ENCODE measurements around the gene FER1L5. TPM values are rescaled to one million over a fixed set of nuclear protein-coding genes. Genes with fewer than 3 reads are reported as not detected.

The FER1L5 gene
- total and polyA plus RNA-seq, 9 of the 15 experiments (the other 6 are each of a cell fraction or from before 2014, with no cell fraction given), result 0.01 TPM; not detected in 6

DNA sequence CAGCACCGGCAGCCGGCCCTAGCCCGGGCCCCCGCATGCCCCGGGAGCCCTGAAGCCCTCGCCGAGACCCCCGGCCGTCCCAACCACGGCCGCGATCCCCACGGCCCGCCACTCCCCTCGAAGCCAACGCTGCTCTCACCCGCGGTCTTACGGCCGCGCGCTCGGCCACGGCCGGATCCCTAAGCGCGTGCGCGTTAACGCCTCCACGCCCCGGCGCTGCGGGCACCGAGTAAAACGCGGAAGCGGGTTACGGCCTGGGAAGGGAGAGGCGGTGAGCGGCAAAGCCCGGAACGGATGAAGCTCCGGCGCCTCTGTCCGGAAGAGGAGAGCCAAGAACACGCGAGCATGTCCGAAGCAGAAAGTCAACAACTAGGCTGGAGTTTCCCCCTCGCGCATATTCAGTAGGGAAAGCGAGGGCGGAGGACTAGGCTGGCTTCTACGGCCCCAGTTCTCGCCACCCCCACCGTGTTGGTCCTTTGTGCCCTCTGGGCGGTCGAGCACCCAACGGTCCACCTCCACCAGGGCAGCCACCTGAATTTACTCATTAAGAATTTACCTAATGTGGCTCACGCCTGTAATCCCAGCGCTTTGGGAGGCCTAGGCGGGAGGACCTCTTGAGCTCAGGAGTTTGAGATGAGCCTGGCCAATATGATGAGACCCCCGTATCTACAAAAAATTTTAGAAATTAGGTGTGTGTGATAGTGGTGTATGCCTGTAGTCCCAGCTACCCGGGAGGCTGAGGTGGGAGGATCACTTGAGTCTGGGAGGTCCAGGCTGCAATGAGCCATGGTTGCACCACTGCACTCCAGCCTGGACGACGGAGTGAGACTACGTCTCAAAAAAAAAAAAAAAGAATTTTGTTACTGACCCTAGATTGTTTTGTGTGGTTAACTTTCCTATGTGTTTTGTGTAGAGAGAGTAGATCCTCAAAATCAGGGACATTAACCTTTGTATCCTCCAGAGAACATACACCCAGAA is 4.1 kb upstream of the FER1L5 start, which contains the start of gene KANSL3 (continued):
- TF ChIP-seq, protein P1, sequence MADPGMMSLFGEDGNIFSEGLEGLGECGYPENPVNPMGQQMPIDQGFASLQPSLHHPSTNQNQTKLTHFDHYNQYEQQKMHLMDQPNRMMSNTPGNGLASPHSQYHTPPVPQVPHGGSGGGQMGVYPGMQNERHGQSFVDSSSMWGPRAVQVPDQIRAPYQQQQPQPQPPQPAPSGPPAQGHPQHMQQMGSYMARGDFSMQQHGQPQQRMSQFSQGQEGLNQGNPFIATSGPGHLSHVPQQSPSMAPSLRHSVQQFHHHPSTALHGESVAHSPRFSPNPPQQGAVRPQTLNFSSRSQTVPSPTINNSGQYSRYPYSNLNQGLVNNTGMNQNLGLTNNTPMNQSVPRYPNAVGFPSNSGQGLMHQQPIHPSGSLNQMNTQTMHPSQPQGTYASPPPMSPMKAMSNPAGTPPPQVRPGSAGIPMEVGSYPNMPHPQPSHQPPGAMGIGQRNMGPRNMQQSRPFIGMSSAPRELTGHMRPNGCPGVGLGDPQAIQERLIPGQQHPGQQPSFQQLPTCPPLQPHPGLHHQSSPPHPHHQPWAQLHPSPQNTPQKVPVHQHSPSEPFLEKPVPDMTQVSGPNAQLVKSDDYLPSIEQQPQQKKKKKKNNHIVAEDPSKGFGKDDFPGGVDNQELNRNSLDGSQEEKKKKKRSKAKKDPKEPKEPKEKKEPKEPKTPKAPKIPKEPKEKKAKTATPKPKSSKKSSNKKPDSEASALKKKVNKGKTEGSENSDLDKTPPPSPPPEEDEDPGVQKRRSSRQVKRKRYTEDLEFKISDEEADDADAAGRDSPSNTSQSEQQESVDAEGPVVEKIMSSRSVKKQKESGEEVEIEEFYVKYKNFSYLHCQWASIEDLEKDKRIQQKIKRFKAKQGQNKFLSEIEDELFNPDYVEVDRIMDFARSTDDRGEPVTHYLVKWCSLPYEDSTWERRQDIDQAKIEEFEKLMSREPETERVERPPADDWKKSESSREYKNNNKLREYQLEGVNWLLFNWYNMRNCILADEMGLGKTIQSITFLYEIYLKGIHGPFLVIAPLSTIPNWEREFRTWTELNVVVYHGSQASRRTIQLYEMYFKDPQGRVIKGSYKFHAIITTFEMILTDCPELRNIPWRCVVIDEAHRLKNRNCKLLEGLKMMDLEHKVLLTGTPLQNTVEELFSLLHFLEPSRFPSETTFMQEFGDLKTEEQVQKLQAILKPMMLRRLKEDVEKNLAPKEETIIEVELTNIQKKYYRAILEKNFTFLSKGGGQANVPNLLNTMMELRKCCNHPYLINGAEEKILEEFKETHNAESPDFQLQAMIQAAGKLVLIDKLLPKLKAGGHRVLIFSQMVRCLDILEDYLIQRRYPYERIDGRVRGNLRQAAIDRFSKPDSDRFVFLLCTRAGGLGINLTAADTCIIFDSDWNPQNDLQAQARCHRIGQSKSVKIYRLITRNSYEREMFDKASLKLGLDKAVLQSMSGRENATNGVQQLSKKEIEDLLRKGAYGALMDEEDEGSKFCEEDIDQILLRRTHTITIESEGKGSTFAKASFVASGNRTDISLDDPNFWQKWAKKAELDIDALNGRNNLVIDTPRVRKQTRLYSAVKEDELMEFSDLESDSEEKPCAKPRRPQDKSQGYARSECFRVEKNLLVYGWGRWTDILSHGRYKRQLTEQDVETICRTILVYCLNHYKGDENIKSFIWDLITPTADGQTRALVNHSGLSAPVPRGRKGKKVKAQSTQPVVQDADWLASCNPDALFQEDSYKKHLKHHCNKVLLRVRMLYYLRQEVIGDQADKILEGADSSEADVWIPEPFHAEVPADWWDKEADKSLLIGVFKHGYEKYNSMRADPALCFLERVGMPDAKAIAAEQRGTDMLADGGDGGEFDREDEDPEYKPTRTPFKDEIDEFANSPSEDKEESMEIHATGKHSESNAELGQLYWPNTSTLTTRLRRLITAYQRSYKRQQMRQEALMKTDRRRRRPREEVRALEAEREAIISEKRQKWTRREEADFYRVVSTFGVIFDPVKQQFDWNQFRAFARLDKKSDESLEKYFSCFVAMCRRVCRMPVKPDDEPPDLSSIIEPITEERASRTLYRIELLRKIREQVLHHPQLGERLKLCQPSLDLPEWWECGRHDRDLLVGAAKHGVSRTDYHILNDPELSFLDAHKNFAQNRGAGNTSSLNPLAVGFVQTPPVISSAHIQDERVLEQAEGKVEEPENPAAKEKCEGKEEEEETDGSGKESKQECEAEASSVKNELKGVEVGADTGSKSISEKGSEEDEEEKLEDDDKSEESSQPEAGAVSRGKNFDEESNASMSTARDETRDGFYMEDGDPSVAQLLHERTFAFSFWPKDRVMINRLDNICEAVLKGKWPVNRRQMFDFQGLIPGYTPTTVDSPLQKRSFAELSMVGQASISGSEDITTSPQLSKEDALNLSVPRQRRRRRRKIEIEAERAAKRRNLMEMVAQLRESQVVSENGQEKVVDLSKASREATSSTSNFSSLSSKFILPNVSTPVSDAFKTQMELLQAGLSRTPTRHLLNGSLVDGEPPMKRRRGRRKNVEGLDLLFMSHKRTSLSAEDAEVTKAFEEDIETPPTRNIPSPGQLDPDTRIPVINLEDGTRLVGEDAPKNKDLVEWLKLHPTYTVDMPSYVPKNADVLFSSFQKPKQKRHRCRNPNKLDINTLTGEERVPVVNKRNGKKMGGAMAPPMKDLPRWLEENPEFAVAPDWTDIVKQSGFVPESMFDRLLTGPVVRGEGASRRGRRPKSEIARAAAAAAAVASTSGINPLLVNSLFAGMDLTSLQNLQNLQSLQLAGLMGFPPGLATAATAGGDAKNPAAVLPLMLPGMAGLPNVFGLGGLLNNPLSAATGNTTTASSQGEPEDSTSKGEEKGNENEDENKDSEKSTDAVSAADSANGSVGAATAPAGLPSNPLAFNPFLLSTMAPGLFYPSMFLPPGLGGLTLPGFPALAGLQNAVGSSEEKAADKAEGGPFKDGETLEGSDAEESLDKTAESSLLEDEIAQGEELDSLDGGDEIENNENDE (IDR thresholded peaks at IDR 0.05; ENCODE audit: low read depth, low read length), result no peak
- TF ChIP-seq IRF2 (CRISPR knock-in tag; IDR thresholded peaks at IDR 0.05) (no peak), SIX5 (IDR thresholded peaks at IDR 0.05; ENCODE audit: borderline replicate concordance in 1 of 2, insufficient read depth in 1 of 2, low read depth in 1 of 2, low read length in 2 of 2) (no peak), KLF10 (CRISPR knock-in tag; IDR thresholded peaks at IDR 0.05) (no peak), HOXB6 (CRISPR knock-in tag; IDR thresholded peaks at IDR 0.05; ENCODE audit: borderline replicate concordance) (no peak), ZNF224 (CRISPR knock-in tag; IDR thresholded peaks at IDR 0.05) (peak; percentile 91), NFIX (CRISPR knock-in tag; IDR thresholded peaks at IDR 0.05; ENCODE audit: low read depth) (no peak), NR2F6 (CRISPR knock-in tag; IDR thresholded peaks at IDR 0.05) (no peak), HNRNPUL1 (IDR thresholded peaks at IDR 0.05; ENCODE audit: low read length) (no peak), TBP (optimal IDR thresholded peaks at IDR 0.05; ENCODE audit: low read depth, low read length) (peak; percentile 88), SMARCE1 (IDR thresholded peaks at IDR 0.05) (peak; percentile 50)
- TF ChIP-seq, protein P2, sequence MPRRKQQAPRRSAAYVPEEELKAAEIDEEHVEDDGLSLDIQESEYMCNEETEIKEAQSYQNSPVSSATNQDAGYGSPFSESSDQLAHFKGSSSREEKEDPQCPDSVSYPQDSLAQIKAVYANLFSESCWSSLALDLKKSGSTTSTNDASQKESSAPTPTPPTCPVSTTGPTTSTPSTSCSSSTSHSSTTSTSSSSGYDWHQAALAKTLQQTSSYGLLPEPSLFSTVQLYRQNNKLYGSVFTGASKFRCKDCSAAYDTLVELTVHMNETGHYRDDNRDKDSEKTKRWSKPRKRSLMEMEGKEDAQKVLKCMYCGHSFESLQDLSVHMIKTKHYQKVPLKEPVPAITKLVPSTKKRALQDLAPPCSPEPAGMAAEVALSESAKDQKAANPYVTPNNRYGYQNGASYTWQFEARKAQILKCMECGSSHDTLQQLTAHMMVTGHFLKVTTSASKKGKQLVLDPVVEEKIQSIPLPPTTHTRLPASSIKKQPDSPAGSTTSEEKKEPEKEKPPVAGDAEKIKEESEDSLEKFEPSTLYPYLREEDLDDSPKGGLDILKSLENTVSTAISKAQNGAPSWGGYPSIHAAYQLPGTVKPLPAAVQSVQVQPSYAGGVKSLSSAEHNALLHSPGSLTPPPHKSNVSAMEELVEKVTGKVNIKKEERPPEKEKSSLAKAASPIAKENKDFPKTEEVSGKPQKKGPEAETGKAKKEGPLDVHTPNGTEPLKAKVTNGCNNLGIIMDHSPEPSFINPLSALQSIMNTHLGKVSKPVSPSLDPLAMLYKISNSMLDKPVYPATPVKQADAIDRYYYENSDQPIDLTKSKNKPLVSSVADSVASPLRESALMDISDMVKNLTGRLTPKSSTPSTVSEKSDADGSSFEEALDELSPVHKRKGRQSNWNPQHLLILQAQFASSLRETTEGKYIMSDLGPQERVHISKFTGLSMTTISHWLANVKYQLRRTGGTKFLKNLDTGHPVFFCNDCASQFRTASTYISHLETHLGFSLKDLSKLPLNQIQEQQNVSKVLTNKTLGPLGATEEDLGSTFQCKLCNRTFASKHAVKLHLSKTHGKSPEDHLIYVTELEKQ (CRISPR knock-in tag; IDR thresholded peaks at IDR 0.05), result no peak
